HepG2 (cell line): Measurements from ENCODE around the gene MYO18B.

Experiments
- CBFB ChIP-seq: sonication (generic); formaldehyde crosslinking; IDR thresholded peaks from 2 replicates; pipeline ENCODE4 v1.4.0; 2020; ENCODE audit warnings: missing genetic modification reagents
- CEBPB ChIP-seq: IDR thresholded peaks from 2 replicates; pipeline ENCODE4 v1.6.1; 2011; ENCODE audit warnings: low read depth, low read length, improper control_type of control experiment, borderline replicate concordance
- KDM5A ChIP-seq: fragments of 200-600 bp; sonication (generic); IDR thresholded peaks from 2 replicates; pipeline ENCODE4 v1.7.0; 2018; ENCODE audit warnings: antibody characterized with exemption, mild to moderate bottlenecking, low read length, borderline replicate concordance
- MYNN ChIP-seq: sonication (generic); formaldehyde crosslinking; IDR thresholded peaks from 2 replicates; pipeline ENCODE4 v1.4.0; 2020; ENCODE audit warnings: mild to moderate bottlenecking, low read depth, missing genetic modification reagents
- PCBP1 ChIP-seq: fragments of 200-400 bp; formaldehyde crosslinking; IDR thresholded peaks from 2 replicates; pipeline ENCODE4 v1.6.1; 2017; ENCODE audit warnings: mild to moderate bottlenecking, low read depth, low read length, borderline replicate concordance
- ZKSCAN1 ChIP-seq: fragments of 150-350 bp; IDR thresholded peaks from 2 replicates; pipeline ENCODE4 v1.6.1; 2014; ENCODE audit warnings: low read length
- ZNF274 ChIP-seq: sonication (generic); formaldehyde crosslinking; IDR thresholded peaks from 2 replicates; pipeline ENCODE4 v1.5.1; 2020; ENCODE audit warnings: mild to moderate bottlenecking, missing genetic modification reagents
- ZNF556 ChIP-seq: sonication (generic); formaldehyde crosslinking; IDR thresholded peaks from 2 replicates; pipeline ENCODE4 v1.4.0; 2020; ENCODE audit warnings: mild to moderate bottlenecking, missing genetic modification reagents, borderline replicate concordance

- TF ChIP-seq ZNF274 (no peak), CBFB (CRISPR knock-in tag) (no peak), ZKSCAN1 (no peak), PCBP1 (no peak), MYNN (CRISPR knock-in tag) (no peak), ZNF556 (CRISPR knock-in tag) (no peak), KDM5A (no peak), CEBPB (no peak)
Observed at GRCh38 chr22:25969901-25970300, 227.9 kb downstream of the MYO18B start.
